Measurements from ENCODE around the gene TBX3.

DNA sequence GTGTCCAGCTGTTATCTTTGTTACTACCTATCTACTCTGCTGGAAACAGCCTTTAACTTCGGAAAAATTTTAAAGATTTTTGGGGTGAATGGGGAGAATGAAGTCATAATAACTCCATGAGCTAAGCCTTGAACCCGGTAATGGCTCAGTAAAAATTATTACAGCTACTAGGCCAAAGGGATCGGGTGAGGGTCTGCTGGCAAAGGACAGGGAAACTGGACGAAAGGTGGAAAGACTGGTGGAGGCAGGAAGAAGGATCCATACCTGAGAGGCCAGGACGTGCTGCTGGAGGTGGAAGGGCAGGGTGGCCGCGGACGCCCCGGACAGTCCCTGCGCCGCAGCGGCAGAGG, 10.1 kb downstream of the TBX3 start:
- TF ChIP-seq, protein P1, sequence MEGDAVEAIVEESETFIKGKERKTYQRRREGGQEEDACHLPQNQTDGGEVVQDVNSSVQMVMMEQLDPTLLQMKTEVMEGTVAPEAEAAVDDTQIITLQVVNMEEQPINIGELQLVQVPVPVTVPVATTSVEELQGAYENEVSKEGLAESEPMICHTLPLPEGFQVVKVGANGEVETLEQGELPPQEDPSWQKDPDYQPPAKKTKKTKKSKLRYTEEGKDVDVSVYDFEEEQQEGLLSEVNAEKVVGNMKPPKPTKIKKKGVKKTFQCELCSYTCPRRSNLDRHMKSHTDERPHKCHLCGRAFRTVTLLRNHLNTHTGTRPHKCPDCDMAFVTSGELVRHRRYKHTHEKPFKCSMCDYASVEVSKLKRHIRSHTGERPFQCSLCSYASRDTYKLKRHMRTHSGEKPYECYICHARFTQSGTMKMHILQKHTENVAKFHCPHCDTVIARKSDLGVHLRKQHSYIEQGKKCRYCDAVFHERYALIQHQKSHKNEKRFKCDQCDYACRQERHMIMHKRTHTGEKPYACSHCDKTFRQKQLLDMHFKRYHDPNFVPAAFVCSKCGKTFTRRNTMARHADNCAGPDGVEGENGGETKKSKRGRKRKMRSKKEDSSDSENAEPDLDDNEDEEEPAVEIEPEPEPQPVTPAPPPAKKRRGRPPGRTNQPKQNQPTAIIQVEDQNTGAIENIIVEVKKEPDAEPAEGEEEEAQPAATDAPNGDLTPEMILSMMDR (IDR thresholded peaks at IDR 0.05; ENCODE audit: low read depth, low read length): no peak
- TF ChIP-seq EZH2phosphoT487 (IDR thresholded peaks at IDR 0.05; ENCODE audit: low read depth): no peak
